UCSD-AML1 (cell line): ENCODE data around the gene RAB19.
"Not testable (repeated sequence)": the region's sequence is repeated elsewhere in the genome, so short reads cannot be mapped to it uniquely, and the experiment has no call there.

Experiments
- DNase-seq: peaks from one replicate; lab custom pipeline; 2025; ENCODE audit not compliant: unreplicated experiment; lab: John Stamatoyannopoulos, UW

Gene RAB19

GRCh38 chr7:140453273-140453672 is 49.4 kb downstream of the RAB19 start:
- DNase-seq: no peak

GRCh38 chr7:140453785-140454656 is 50.2 kb downstream of the RAB19 start:
- DNase-seq: not testable (repeated sequence)

- no peak for DNase-seq
These were observed 50.8 kb downstream of the RAB19 start for GRCh38 chr7:140454657-140455015.

GRCh38 chr7:140455743-140456142 is 51.9 kb downstream of the RAB19 start:
- DNase-seq: no peak

- DNase-seq: no peak
These were observed 52.7 kb downstream of the RAB19 start for GRCh38 chr7:140456551-140457051.

GRCh38 chr7:140458201-140458600 is 54.3 kb downstream of the RAB19 start:
- DNase-seq: no peak

GRCh38 chr7:140458916-140459315 is 55.1 kb downstream of the RAB19 start:
- no peak for DNase-seq

GRCh38 chr7:140463111-140463510 is 59.3 kb downstream of the RAB19 start:
- DNase-seq: no peak

- DNase-seq: no peak
These were observed 72.0 kb downstream of the RAB19 start for GRCh38 chr7:140475747-140476333.

GRCh38 chr7:140476698-140477261 is 72.9 kb downstream of the RAB19 start:
- DNase-seq: no peak
